IMR-90 (cell line): Measurements from ENCODE around the gene RAP1GAP2. TPM values are rescaled to one million over a fixed set of nuclear protein-coding genes. Genes with fewer than 3 reads are reported as not detected.

Source experiments
- ATAC-seq: fragments of 200-7000 bp; cut with Tn5 transposase; 2 replicates; pipeline ENCODE4 v1.9.1; 2020; ENCODE audit warnings: low read depth, mild to moderate bottlenecking, moderate library complexity
- BruUV-seq: library from RNA; stranded (reverse); fragments of 400-500 nt; replicated peaks from 2 replicates; lab custom pipeline; 2021; lab: Mats Ljungman, UMichigan
- CTCF ChIA-PET: fragments of 300-600 bp; formaldehyde crosslinking; extraction: SDS; loops from one replicate; lab custom pipeline; 2021; ENCODE audit warnings: antibody characterized with exemption; lab: Yijun Ruan, JAX
- POLR2A ChIA-PET: fragments of 300-600 bp; sonication (Branson Sonifier 250); formaldehyde crosslinking; loops from one replicate; lab custom pipeline; 2022; ENCODE audit warnings: antibody characterized with exemption; ENCODE audit not compliant: unreplicated experiment; lab: Charles Lee
- DNase-seq: peaks from one replicate; pipeline ENCODE4 v3.0.0; 2013
- H2AFZ ChIP-seq: replicated peaks from 2 replicates; pipeline ENCODE3; 2013; ENCODE audit warnings: low read length, mild to moderate bottlenecking; ENCODE audit not compliant: poor library complexity
- H2AK5ac ChIP-seq: 2 replicates; pipeline ENCODE4 v1.6.1; 2013; ENCODE audit warnings: low read depth, low read length, inconsistent platforms
- H2AK9ac ChIP-seq: replicated peaks from 2 replicates; pipeline ENCODE3; 2013; ENCODE audit warnings: mild to moderate bottlenecking, low read depth, low read length, moderate library complexity; ENCODE audit not compliant: poor library complexity
- H2BK120ac ChIP-seq: 2 replicates; pipeline ENCODE4 v1.6.1; 2013; ENCODE audit warnings: low read depth, low read length, inconsistent platforms
- H2BK15ac ChIP-seq: 3 replicates; pipeline ENCODE4 v1.6.1; 2013; ENCODE audit warnings: low read depth, low read length, inconsistent platforms
- H2BK20ac ChIP-seq: 2 replicates; pipeline ENCODE4 v1.6.1; 2013; ENCODE audit warnings: low read depth, mild to moderate bottlenecking, inconsistent platforms, low read length, moderate library complexity
- H2BK5ac ChIP-seq: 2 replicates; pipeline ENCODE4 v1.6.1; 2013; ENCODE audit warnings: mild to moderate bottlenecking, low read depth, low read length, inconsistent platforms; ENCODE audit not compliant: poor library complexity, severe bottlenecking
- H3K14ac ChIP-seq: replicated peaks from 2 replicates; pipeline ENCODE4 v1.6.1; 2013; ENCODE audit warnings: low read depth, low read length, inconsistent platforms
- H3K18ac ChIP-seq: 2 replicates; pipeline ENCODE4 v1.6.1; 2013; ENCODE audit warnings: low read depth, low read length, control low read depth
- H3K23ac ChIP-seq: 2 replicates; pipeline ENCODE4 v1.6.1; 2013; ENCODE audit warnings: low read depth, low read length, inconsistent platforms
- H3K27ac ChIP-seq: 2 replicates; pipeline ENCODE4 v1.5.1; 2013; ENCODE audit warnings: mild to moderate bottlenecking, control low read depth, low read length; ENCODE audit not compliant: insufficient read depth
- H3K27me3 ChIP-seq: 2 replicates; pipeline ENCODE4 v1.6.1; 2013; ENCODE audit warnings: low read length; ENCODE audit not compliant: control insufficient read depth, insufficient read depth
- H3K36me3 ChIP-seq: 2 replicates; pipeline ENCODE4 v1.6.1; 2013; ENCODE audit warnings: low read length, mixed read lengths; ENCODE audit not compliant: control insufficient read depth, insufficient read depth
- H3K4ac ChIP-seq: 2 replicates; pipeline ENCODE4 v1.6.1; 2013; ENCODE audit warnings: low read depth, low read length, inconsistent platforms
- H3K4me1 ChIP-seq: 2 replicates; pipeline ENCODE4 v1.6.1; 2013; ENCODE audit warnings: low read length, mixed read lengths; ENCODE audit not compliant: control insufficient read depth, insufficient read depth
- H3K4me2 ChIP-seq: 2 replicates; pipeline ENCODE4 v1.6.1; 2013; ENCODE audit warnings: low read depth, mild to moderate bottlenecking, control low read depth, low read length, moderate library complexity
- H3K4me3 ChIP-seq: 2 replicates; pipeline ENCODE4 v1.5.1; 2013; ENCODE audit warnings: low read depth, mild to moderate bottlenecking, control low read depth, low read length, moderate library complexity; ENCODE audit not compliant: insufficient read depth
- H3K56ac ChIP-seq: 2 replicates; pipeline ENCODE4 v1.6.1; 2013; ENCODE audit warnings: low read length, inconsistent platforms; ENCODE audit not compliant: insufficient read depth; ENCODE audit errors: extremely low read depth
- H3K79me1 ChIP-seq, 2 experiments: 2 replicates each; pipeline ENCODE4 v1.6.1; 2013; ENCODE audit warnings: low read length in 2 of 2, inconsistent platforms in 1 of 2, low read depth in 1 of 2
- H3K9ac ChIP-seq: 2 replicates; pipeline ENCODE4 v1.6.1; 2013; ENCODE audit warnings: low read depth, low read length, control low read depth
- H3K9me1 ChIP-seq: 2 replicates; pipeline ENCODE4 v1.6.1; 2013; ENCODE audit warnings: low read length, inconsistent platforms; ENCODE audit not compliant: insufficient read depth
- H3K9me3 ChIP-seq: 2 replicates; pipeline ENCODE4 v1.6.1; 2013; ENCODE audit warnings: low read length; ENCODE audit not compliant: control insufficient read depth, insufficient read depth
- H4K20me1 ChIP-seq: 2 replicates; pipeline ENCODE4 v1.6.1; 2013; ENCODE audit warnings: low read length, inconsistent platforms; ENCODE audit not compliant: insufficient read depth
- H4K5ac ChIP-seq: 2 replicates; pipeline ENCODE4 v1.6.1; 2013; ENCODE audit warnings: mild to moderate bottlenecking, low read depth, low read length, control low read depth
- H4K8ac ChIP-seq, 2 experiments: 2 replicates each; pipeline ENCODE4 v1.6.1; 2013; ENCODE audit warnings: low read depth in 2 of 2, low read length in 2 of 2, control low read depth in 1 of 2, inconsistent platforms in 1 of 2
- H4K91ac ChIP-seq: 2 replicates; pipeline ENCODE4 v1.6.1; 2013; ENCODE audit warnings: low read depth, low read length, inconsistent platforms; ENCODE audit not compliant: insufficient read depth
- BHLHE40 ChIP-seq: fragments of 150-350 bp; IDR thresholded peaks from 2 replicates; pipeline ENCODE4 v1.6.1; 2016; ENCODE audit warnings: mild to moderate bottlenecking, low read depth, low read length
- CHD1 ChIP-seq: IDR thresholded peaks from 2 replicates; pipeline ENCODE4 v1.6.1; 2012; ENCODE audit warnings: low read depth, low read length, improper control_type of control experiment
- FOS ChIP-seq: fragments of 150-350 bp; IDR thresholded peaks from 2 replicates; pipeline ENCODE4 v1.6.1; 2016; ENCODE audit warnings: low read depth, low read length
- MAFK ChIP-seq: IDR thresholded peaks from 2 replicates; pipeline ENCODE4 v1.6.1; 2012; ENCODE audit warnings: low read depth, low read length, improper control_type of control experiment
- MAZ ChIP-seq: IDR thresholded peaks from 2 replicates; pipeline ENCODE4 v1.6.1; 2012; ENCODE audit warnings: low read depth, mild to moderate bottlenecking, low read length, improper control_type of control experiment, moderate library complexity, borderline replicate concordance
- MXI1 ChIP-seq: IDR thresholded peaks from 2 replicates; pipeline ENCODE4 v1.6.1; 2012; ENCODE audit warnings: low read depth, mild to moderate bottlenecking, low read length, moderate library complexity, borderline replicate concordance
- NFE2L2 ChIP-seq: fragments of 150-350 bp; IDR thresholded peaks from 2 replicates; pipeline ENCODE4 v1.6.1; 2016; ENCODE audit warnings: low read depth, mild to moderate bottlenecking, low read length
- POLR2A ChIP-seq: IDR thresholded peaks from 2 replicates; pipeline ENCODE4 v1.6.1; 2012; ENCODE audit warnings: mild to moderate bottlenecking, low read depth, low read length
- RCOR1 ChIP-seq: IDR thresholded peaks from 2 replicates; pipeline ENCODE4 v1.6.1; 2012; ENCODE audit warnings: mild to moderate bottlenecking, low read length, improper control_type of control experiment; ENCODE audit not compliant: insufficient replicate concordance
- RFX5 ChIP-seq: IDR thresholded peaks from 2 replicates; pipeline ENCODE4 v1.8.0; 2012; ENCODE audit warnings: low read depth, mild to moderate bottlenecking, low read length, moderate library complexity
- SMC3 ChIP-seq: fragments of 150-350 bp; IDR thresholded peaks from 2 replicates; pipeline ENCODE4 v1.6.1; 2016; ENCODE audit warnings: low read depth, mild to moderate bottlenecking, antibody characterized with exemption, low read length, moderate library complexity
- whole genome bisulfite sequencing, 2 experiments: methylation state at CpG; one replicate each; pipeline versions ENCODE4 v1.1.5 to v1.1.7; 2013; ENCODE audit warnings: missing lambda C conversion rate in 2 of 2; ENCODE audit not compliant: insufficient read length in 1 of 2; ENCODE audit errors: extremely low coverage in 2 of 2; 5-methylcytosine and 5-hydroxymethylcytosine counted together
- dilution Hi-C: fragments of 300-500 bp; cut with HindIII; formaldehyde crosslinking; loops from one replicate; pipeline ENCODE4 v1.14.3; 2018; ENCODE audit warnings: low sequenced_read_pairs; ENCODE audit not compliant: unreplicated experiment
- in situ Hi-C: fragments of 300-500 bp; cut with MboI; formaldehyde crosslinking; loops from 3 replicates; pipeline ENCODE4 v1.14.3; 2019; ENCODE audit warnings: low sequenced_read_pairs, inconsistent platforms, mixed read lengths
- intact Hi-C: fragments of 100-400 bp; cut with micrococcal nuclease; formaldehyde crosslinking; loops from 2 replicates; pipeline ENCODE4 v1.10.0; 2022
- polyA plus RNA-seq, 3 experiments: library from polyadenylated mRNA; depleted of rRNA; stranded (reverse); fragments of >200 nt; gene quantifications; 2 replicates each; pipeline ENCODE4 v1.2.3, GENCODE V29; 2012; ENCODE audit warnings: low replicate concordance in 1 of 3
- total RNA-seq: library from RNA; depleted of rRNA; stranded (reverse); fragments of >200 nt; gene quantifications from 2 replicates; pipeline ENCODE4 v1.2.3, GENCODE V29; 2012
- TF ChIP-seq, protein P1 (sequence below): fragments of 150-350 bp; IDR thresholded peaks from 2 replicates; pipeline ENCODE4 v1.6.1; 2016; ENCODE audit warnings: low read depth, mild to moderate bottlenecking, low read length, moderate library complexity, borderline replicate concordance
- TF ChIP-seq, protein P2 (sequence below): fragments of 150-350 bp; IDR thresholded peaks from 2 replicates; pipeline ENCODE4 v1.6.1; 2017; ENCODE audit warnings: mild to moderate bottlenecking, antibody characterized with exemption, low read length, low read depth

The RAP1GAP2 gene
- total and polyA plus RNA-seq, 2 of the 4 experiments (the other 2 are of a cell fraction), result 5.7 to 7.5 TPM

DNA sequence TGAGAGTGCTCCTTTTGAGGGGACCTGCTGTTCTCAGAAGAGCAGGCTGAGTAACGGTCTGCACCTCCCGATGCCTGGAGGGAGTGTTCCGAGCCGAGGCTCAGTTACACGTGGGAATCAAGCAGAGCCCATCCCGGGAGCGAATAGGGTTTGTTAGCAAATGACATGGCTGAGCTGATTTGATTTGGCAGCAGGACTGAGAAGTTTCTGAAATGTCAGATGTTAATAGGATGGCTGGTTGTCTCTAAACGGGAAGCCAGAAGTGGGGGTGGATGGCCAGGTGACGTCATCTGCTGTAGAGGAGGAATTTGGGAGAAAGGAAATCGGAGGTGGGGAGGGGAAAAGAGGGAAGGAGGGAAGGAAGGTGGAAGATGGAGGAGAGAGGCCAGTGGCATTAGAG lies 128.0 kb downstream of the RAP1GAP2 start:
- peaks cover 4% of the 10 kb centered on the region for H3K4me1 ChIP-seq
- no peak overlapping the region for H2BK5ac ChIP-seq
- H4K91ac ChIP-seq, result no peak overlapping the region; the same call in 1 of the 2 replicates
- H3K4me3 ChIP-seq, result no peak overlapping the region
- no TSS peak for BruUV-seq
- H2AK9ac ChIP-seq, result no peak overlapping the region
- dilution Hi-C loops (no loop called here), in situ Hi-C loops (no loop called here), intact Hi-C loops (no loop called here)
- no peaks in the 10 kb centered on the region; a peak in 1 of 4 replicates for H3K79me1 ChIP-seq
- 0 out of 2 replicates have a peak overlapping the region, but pooled peaks have one; percentile 13 for H2BK20ac ChIP-seq
- DNase-seq (peak; percentile 65), ATAC-seq (peak; percentile 46)
- ChIA-PET CTCF (no interaction called here), POLR2A (no interaction called here)
- no peaks in the 10 kb centered on the region for H3K27me3 ChIP-seq
- no peak overlapping the region for H3K9ac ChIP-seq
- peak overlapping the region in 1 of 2 experiments; percentile 14; a peak in 1 of 4 replicates for H4K8ac ChIP-seq
- peak overlapping the region; percentile 38 for H3K14ac ChIP-seq
- H3K4ac ChIP-seq, result no peak overlapping the region
- H3K36me3 ChIP-seq, result no peaks in the 10 kb centered on the region
- no peak for TF ChIP-seq SMC3
- TF ChIP-seq CHD1, result no peak
- TF ChIP-seq, protein P1, sequence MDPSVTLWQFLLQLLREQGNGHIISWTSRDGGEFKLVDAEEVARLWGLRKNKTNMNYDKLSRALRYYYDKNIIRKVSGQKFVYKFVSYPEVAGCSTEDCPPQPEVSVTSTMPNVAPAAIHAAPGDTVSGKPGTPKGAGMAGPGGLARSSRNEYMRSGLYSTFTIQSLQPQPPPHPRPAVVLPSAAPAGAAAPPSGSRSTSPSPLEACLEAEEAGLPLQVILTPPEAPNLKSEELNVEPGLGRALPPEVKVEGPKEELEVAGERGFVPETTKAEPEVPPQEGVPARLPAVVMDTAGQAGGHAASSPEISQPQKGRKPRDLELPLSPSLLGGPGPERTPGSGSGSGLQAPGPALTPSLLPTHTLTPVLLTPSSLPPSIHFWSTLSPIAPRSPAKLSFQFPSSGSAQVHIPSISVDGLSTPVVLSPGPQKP, result no peak
- TF ChIP-seq FOS, result no peak
- TF ChIP-seq BHLHE40, result no peak
- TF ChIP-seq, protein P2, sequence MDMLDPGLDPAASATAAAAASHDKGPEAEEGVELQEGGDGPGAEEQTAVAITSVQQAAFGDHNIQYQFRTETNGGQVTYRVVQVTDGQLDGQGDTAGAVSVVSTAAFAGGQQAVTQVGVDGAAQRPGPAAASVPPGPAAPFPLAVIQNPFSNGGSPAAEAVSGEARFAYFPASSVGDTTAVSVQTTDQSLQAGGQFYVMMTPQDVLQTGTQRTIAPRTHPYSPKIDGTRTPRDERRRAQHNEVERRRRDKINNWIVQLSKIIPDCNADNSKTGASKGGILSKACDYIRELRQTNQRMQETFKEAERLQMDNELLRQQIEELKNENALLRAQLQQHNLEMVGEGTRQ, result no peak
- no peak for TF ChIP-seq RCOR1
- no peak for TF ChIP-seq MAZ
- TF ChIP-seq MXI1, result no peak
- TF ChIP-seq POLR2A, result no peak
- TF ChIP-seq RFX5, result no peak
- TF ChIP-seq NFE2L2, result no peak
- TF ChIP-seq MAFK, result no peak
- H3K56ac ChIP-seq, result no peak overlapping the region
- WGBS, 2 experiments, result 15 to 100% methylated on average over 1 to 9 of the region's 10 CpGs
- H4K20me1 ChIP-seq, result no peaks in the 10 kb centered on the region
- H3K23ac ChIP-seq, result no peak overlapping the region
- no peak overlapping the region for H3K18ac ChIP-seq
- no peak overlapping the region; the same call in 1 of the 2 replicates for H4K5ac ChIP-seq
- H2AK5ac ChIP-seq, result no peak overlapping the region
- no peak overlapping the region for H3K27ac ChIP-seq
- H2AFZ ChIP-seq, result peak overlapping the region; percentile 68
- peak overlapping the region; percentile 16; the same call in 1 of the 2 replicates for H2BK120ac ChIP-seq
- H3K9me3 ChIP-seq, result no peaks in the 10 kb centered on the region
- H2BK15ac ChIP-seq, result no peak overlapping the region
- peak overlapping the region; percentile 30; the same call in 1 of the 2 replicates for H3K4me2 ChIP-seq
- no peaks in the 10 kb centered on the region for H3K9me1 ChIP-seq
